GDM1 (cell line): ENCODE data around the gene FBXW7.
"Not testable (repeated sequence)": the region's sequence is repeated elsewhere in the genome, so short reads cannot be mapped to it uniquely, and the experiment has no call there.

ENCODE experiments used
- DNase-seq: peaks from one replicate; lab custom pipeline; 2025; lab: John Stamatoyannopoulos, UW

Gene FBXW7

GRCh38 chr4:152544533-152544932, 8.6 kb upstream of the FBXW7 start:
- not testable (repeated sequence) for DNase-seq

- DNase-seq, result no peak
Measured at GRCh38 chr4:152540941-152541340, 5.0 kb upstream of the FBXW7 start.

GRCh38 chr4:152540293-152540674, 4.4 kb upstream of the FBXW7 start:
- DNase-seq, result no peak

- no peak for DNase-seq
Measured at GRCh38 chr4:152539556-152540292, 3.8 kb upstream of the FBXW7 start.

GRCh38 chr4:152537881-152538280, 2.0 kb upstream of the FBXW7 start:
- no peak for DNase-seq

GRCh38 chr4:152536545-152537182, 772 bp upstream of the FBXW7 start:
- peak; percentile 69 for DNase-seq

GRCh38 chr4:152535360-152535902, 461 bp downstream of the FBXW7 start:
- no peak for DNase-seq

- DNase-seq, result peak; percentile 13
Measured at GRCh38 chr4:152534541-152535359, 1.1 kb downstream of the FBXW7 start.

- no peak for DNase-seq
Measured at GRCh38 chr4:152531479-152531878, 4.4 kb downstream of the FBXW7 start.

GRCh38 chr4:152530600-152530999, 5.3 kb downstream of the FBXW7 start:
- DNase-seq, result no peak

- no peak for DNase-seq
Measured at GRCh38 chr4:152529880-152530279, 6.0 kb downstream of the FBXW7 start.

GRCh38 chr4:152528060-152528459, 7.8 kb downstream of the FBXW7 start:
- DNase-seq, result no peak

GRCh38 chr4:152525878-152526277, 10.0 kb downstream of the FBXW7 start:
- no peak for DNase-seq

- DNase-seq, result no peak
Measured at GRCh38 chr4:152524427-152524826, 11.5 kb downstream of the FBXW7 start.

GRCh38 chr4:152523731-152524130, 12.2 kb downstream of the FBXW7 start:
- no peak for DNase-seq

- no peak for DNase-seq
Measured at GRCh38 chr4:152522754-152523153, 13.1 kb downstream of the FBXW7 start.

GRCh38 chr4:152522245-152522644, 13.6 kb downstream of the FBXW7 start:
- no peak for DNase-seq

- DNase-seq, result no peak
Measured at GRCh38 chr4:152516156-152516555, 19.7 kb downstream of the FBXW7 start.

- no peak for DNase-seq
Measured at GRCh38 chr4:152515678-152516077, 20.2 kb downstream of the FBXW7 start.

- DNase-seq, result no peak
Measured at GRCh38 chr4:152514356-152514755, 21.5 kb downstream of the FBXW7 start.

GRCh38 chr4:152513078-152513477, 22.8 kb downstream of the FBXW7 start:
- DNase-seq, result no peak

- no peak for DNase-seq
Measured at GRCh38 chr4:152512483-152512882, 23.4 kb downstream of the FBXW7 start.
